ENCODE data around the gene JDP2. TPM values are rescaled to one million over a fixed set of nuclear protein-coding genes. Genes with fewer than 3 reads are reported as not detected.
A peak's percentile ranks its signal among the peaks of the same experiment; 100 is the strongest.

JDP2 gene
- total RNA-seq, 2 donors from 2014 or later: 81.8 to 100 TPM

GRCh38 chr14:75511201-75511600 lies 83.4 kb downstream of the JDP2 start:
- H3K9me3 ChIP-seq: peaks cover 5% of the 10 kb centered on the region
- no peak overlapping the region for H3K27ac ChIP-seq
- DNase-seq (ENCODE audit: low spot score): no peak
- H3K27me3 ChIP-seq (replicated peaks; ENCODE audit: insufficient read depth): no peaks in the 10 kb centered on the region
- ATAC-seq (ENCODE audit: insufficient number of reproducible peaks, low FRiP score, low read depth): no peak
- no peak overlapping the region for H3K4me3 ChIP-seq
- H3K4me1 ChIP-seq (ENCODE audit: control insufficient read depth in 1 of 2, low read depth in 2 of 2): no peaks in the 10 kb centered on the region
- H3K36me3 ChIP-seq: no peaks in the 10 kb centered on the region
- TF ChIP-seq, protein P1, sequence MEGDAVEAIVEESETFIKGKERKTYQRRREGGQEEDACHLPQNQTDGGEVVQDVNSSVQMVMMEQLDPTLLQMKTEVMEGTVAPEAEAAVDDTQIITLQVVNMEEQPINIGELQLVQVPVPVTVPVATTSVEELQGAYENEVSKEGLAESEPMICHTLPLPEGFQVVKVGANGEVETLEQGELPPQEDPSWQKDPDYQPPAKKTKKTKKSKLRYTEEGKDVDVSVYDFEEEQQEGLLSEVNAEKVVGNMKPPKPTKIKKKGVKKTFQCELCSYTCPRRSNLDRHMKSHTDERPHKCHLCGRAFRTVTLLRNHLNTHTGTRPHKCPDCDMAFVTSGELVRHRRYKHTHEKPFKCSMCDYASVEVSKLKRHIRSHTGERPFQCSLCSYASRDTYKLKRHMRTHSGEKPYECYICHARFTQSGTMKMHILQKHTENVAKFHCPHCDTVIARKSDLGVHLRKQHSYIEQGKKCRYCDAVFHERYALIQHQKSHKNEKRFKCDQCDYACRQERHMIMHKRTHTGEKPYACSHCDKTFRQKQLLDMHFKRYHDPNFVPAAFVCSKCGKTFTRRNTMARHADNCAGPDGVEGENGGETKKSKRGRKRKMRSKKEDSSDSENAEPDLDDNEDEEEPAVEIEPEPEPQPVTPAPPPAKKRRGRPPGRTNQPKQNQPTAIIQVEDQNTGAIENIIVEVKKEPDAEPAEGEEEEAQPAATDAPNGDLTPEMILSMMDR (IDR thresholded peaks at IDR 0.05): no peak

DNA sequence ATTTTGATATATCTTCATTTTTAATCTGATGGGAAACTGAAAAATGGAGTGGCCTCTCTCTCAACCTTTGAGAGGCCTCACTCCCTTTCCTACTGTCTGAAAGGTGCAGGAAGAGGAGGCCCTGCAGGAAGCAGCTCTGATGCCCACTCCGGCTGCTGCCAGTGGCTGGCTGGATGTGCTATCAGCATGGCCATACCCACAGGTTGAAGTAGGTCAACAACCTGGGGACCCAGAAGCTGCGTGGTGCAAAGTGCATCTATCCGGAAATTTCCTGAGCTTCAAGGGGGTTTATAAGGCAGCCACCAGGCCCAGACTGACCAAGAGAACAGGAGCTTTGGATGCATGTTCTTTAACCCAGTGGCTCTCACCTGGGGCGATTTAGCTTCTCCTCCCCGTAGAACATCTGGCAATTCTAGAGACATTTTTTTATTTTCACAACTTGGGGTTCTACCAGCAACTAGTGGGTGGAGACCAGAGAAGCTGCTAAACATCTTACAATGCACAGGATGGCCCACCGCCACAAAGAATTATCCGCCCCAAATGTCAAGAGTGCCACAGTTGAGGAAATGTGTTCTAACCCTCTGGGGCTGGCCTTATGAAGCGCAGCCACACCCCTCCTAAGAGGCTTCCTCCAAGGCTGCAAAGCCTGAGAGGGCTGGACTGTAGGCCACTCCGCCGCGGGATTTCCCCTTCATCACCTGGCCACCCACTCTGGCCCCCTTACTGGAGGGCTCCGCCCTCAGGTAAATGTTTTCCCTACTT lies 86.3 kb downstream of the JDP2 start:
- Histone ChIP-seq H3K9me3 (peaks cover 5% of the 10 kb centered on the region), H3K36me3 (no peaks in the 10 kb centered on the region), H3K27ac (no peak overlapping the region), H3K4me1 (ENCODE audit: control insufficient read depth in 1 of 2, low read depth in 2 of 2) (no peaks in the 10 kb centered on the region), H3K4me3 (no peak overlapping the region), H3K27me3 (replicated peaks; ENCODE audit: insufficient read depth) (no peaks in the 10 kb centered on the region)
- DNase-seq (ENCODE audit: low spot score) (no peak), ATAC-seq (ENCODE audit: insufficient number of reproducible peaks, low FRiP score, low read depth) (no peak)
- TF ChIP-seq, protein P1 (IDR thresholded peaks at IDR 0.05): no peak

GRCh38 chr14:75514673-75515628 lies 87.1 kb downstream of the JDP2 start:
- no peaks in the 10 kb centered on the region for H3K36me3 ChIP-seq
- no peaks in the 10 kb centered on the region for H3K27me3 ChIP-seq (replicated peaks; ENCODE audit: insufficient read depth)
- no peaks in the 10 kb centered on the region for H3K4me1 ChIP-seq (ENCODE audit: control insufficient read depth in 1 of 2, low read depth in 2 of 2)
- H3K27ac ChIP-seq: no peak overlapping the region
- no peak for ATAC-seq (ENCODE audit: insufficient number of reproducible peaks, low FRiP score, low read depth)
- peak overlapping the region; percentile 67 for H3K4me3 ChIP-seq
- TF ChIP-seq, protein P1 (IDR thresholded peaks at IDR 0.05): no peak
- no peak for DNase-seq (ENCODE audit: low spot score)
- H3K9me3 ChIP-seq: peaks cover 5% of the 10 kb centered on the region

DNA sequence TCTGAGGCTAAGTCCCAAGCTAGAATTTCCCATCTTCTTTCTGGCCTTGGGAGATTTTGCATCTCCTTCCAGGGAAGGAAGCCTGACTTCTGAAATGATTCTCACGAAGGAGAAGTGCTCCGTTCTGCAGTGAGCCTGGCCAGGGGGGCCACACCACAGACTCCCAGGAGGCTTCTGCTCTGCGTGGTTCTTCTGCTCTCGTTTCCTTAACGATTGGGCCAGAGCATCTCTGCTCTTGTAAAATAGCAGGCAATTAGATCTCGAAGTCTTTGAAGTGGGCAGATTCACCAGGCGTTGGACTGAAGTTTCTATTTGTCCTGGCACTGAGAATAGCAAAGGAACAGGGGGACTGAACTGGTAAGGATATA lies 87.8 kb downstream of the JDP2 start:
- Histone ChIP-seq H3K4me1 (ENCODE audit: control insufficient read depth in 1 of 2, low read depth in 2 of 2) (no peaks in the 10 kb centered on the region), H3K36me3 (no peaks in the 10 kb centered on the region), H3K9me3 (peaks cover 5% of the 10 kb centered on the region), H3K27ac (no peak overlapping the region), H3K27me3 (replicated peaks; ENCODE audit: insufficient read depth) (no peaks in the 10 kb centered on the region), H3K4me3 (peak overlapping the region; percentile 67)
- ATAC-seq (ENCODE audit: insufficient number of reproducible peaks, low FRiP score, low read depth) (no peak), DNase-seq (ENCODE audit: low spot score) (no peak)
- TF ChIP-seq, protein P1 (IDR thresholded peaks at IDR 0.05): no peak

- no peak for ATAC-seq (ENCODE audit: insufficient number of reproducible peaks, low FRiP score, low read depth)
These were observed 90.8 kb downstream of the JDP2 start for GRCh38 chr14:75518625-75519024.

More at GRCh38 chr14:75518625-75519024, 90.8 kb downstream of the JDP2 start:
- H3K27me3 ChIP-seq (replicated peaks; ENCODE audit: insufficient read depth): no peaks in the 10 kb centered on the region
- no peak overlapping the region for H3K4me3 ChIP-seq
- no peak for DNase-seq (ENCODE audit: low spot score)
- no peaks in the 10 kb centered on the region for H3K9me3 ChIP-seq
- TF ChIP-seq, protein P1 (IDR thresholded peaks at IDR 0.05): no peak
- H3K4me1 ChIP-seq (ENCODE audit: control insufficient read depth in 1 of 2, low read depth in 2 of 2): no peaks in the 10 kb centered on the region
- no peaks in the 10 kb centered on the region for H3K36me3 ChIP-seq
- H3K27ac ChIP-seq: no peak overlapping the region

Data from thoracic aorta (tissue), 2 donors.